SU-DHL-6 (cell line): ENCODE results near the gene PPP1R3E.

Experiments
- H2AFZ ChIP-seq: fragments of 200-600 bp; sonication (generic); 2 replicates; pipeline ENCODE4 v1.6.1; 2014; ENCODE audit warnings: low read depth, mild to moderate bottlenecking, moderate library complexity, mixed read lengths, antibody characterized with exemption, low read length; ENCODE audit not compliant: severe bottlenecking
- H3F3A ChIP-seq: fragments of 200-600 bp; shearing (Covaris generic); 2 replicates; pipeline ENCODE4 v1.6.0; 2016; ENCODE audit warnings: antibody characterized with exemption, mild to moderate bottlenecking; ENCODE audit not compliant: insufficient read depth
- H3K27ac ChIP-seq: fragments of 200-600 bp; sonication (generic); 2 replicates; pipeline ENCODE4 v1.5.1; 2016; ENCODE audit warnings: low read depth, mild to moderate bottlenecking, low read length, moderate library complexity, mixed read lengths
- H3K27me3 ChIP-seq: fragments of 200-600 bp; sonication (generic), shearing (Covaris generic); 2 replicates; pipeline ENCODE4 v1.6.0; 2014; ENCODE audit warnings: mild to moderate bottlenecking, low read length
- H3K36me3 ChIP-seq: fragments of 200-600 bp; sonication (generic); 2 replicates; pipeline ENCODE4 v1.6.1; 2014; ENCODE audit warnings: mild to moderate bottlenecking, low read length, mixed read lengths
- H3K4me2 ChIP-seq: fragments of 300-600, 200-600 bp; shearing (Covaris generic), sonication (generic); 2 replicates; pipeline ENCODE4 v1.6.0; 2014; ENCODE audit warnings: low read length, low read depth, mild to moderate bottlenecking; ENCODE audit not compliant: poor library complexity, severe bottlenecking
- H3K4me3 ChIP-seq: fragments of 200-600 bp; sonication (generic); 2 replicates; pipeline ENCODE4 v1.5.1; 2014; ENCODE audit warnings: antibody characterized with exemption, low read length, mild to moderate bottlenecking, mixed read lengths; ENCODE audit not compliant: insufficient read depth, poor library complexity, severe bottlenecking
- H3K79me2 ChIP-seq: fragments of 200-600 bp; sonication (generic); 2 replicates; pipeline ENCODE4 v1.6.1; 2014; ENCODE audit warnings: mild to moderate bottlenecking, low read length, moderate library complexity; ENCODE audit not compliant: insufficient read depth
- H3K9ac ChIP-seq: fragments of 200-600 bp; sonication (generic); 2 replicates; pipeline ENCODE4 v1.7.0; 2014; ENCODE audit warnings: mild to moderate bottlenecking, low read length
- H3K9me2 ChIP-seq: fragments of 200-600 bp; sonication (generic); replicated peaks from 2 replicates; pipeline ENCODE4 v1.6.1; 2014; ENCODE audit warnings: low read length; ENCODE audit not compliant: insufficient read depth
- H3K9me3 ChIP-seq: fragments of 200-600 bp; sonication (generic); 2 replicates; pipeline ENCODE4 v1.6.1; 2014; ENCODE audit warnings: low read length, mixed read lengths; ENCODE audit not compliant: insufficient read depth
- H4K20me1 ChIP-seq: fragments of 200-600 bp; sonication (generic); 2 replicates; pipeline ENCODE4 v1.6.1; 2014; ENCODE audit warnings: low read depth, mild to moderate bottlenecking, antibody characterized with exemption, low read length, moderate library complexity, mixed read lengths
- CTCF ChIP-seq: fragments of 200-600 bp; sonication (generic); IDR thresholded peaks from one replicate; pipeline ENCODE4 v1.5.1; 2017; ENCODE audit warnings: antibody characterized with exemption, mild to moderate bottlenecking, low read length, moderate library complexity; ENCODE audit not compliant: insufficient read depth, poor library complexity, severe bottlenecking
- EZH2phosphoT487 ChIP-seq: fragments of 200-600 bp; sonication (generic), shearing (Covaris generic); conservative IDR thresholded peaks from 2 replicates; pipeline ENCODE4 v1.6.1; 2018; ENCODE audit warnings: mild to moderate bottlenecking, antibody characterized with exemption, low read length, moderate library complexity, mixed read lengths

Gene PPP1R3E

GRCh38 chr14:23300687-23301223, 1.9 kb downstream of the PPP1R3E start:
- H3K9me3 ChIP-seq = no peaks in the 10 kb centered on the region
- TF ChIP-seq CTCF (no peak), EZH2phosphoT487 (no peak)
- H3K27ac ChIP-seq = peak overlapping the region; percentile 41
- H3K36me3 ChIP-seq = peaks cover 5% of the 10 kb centered on the region; the same call in 1 of the 2 replicates
- H4K20me1 ChIP-seq = no peaks in the 10 kb centered on the region
- H2AFZ ChIP-seq = no peak overlapping the region
- H3K9ac ChIP-seq = peak overlapping the region; percentile 73
- H3K4me2 ChIP-seq = peak overlapping the region; percentile 66
- H3F3A ChIP-seq = peaks cover 12% of the 10 kb centered on the region
- H3K27me3 ChIP-seq = no peaks in the 10 kb centered on the region
- peak overlapping the region; percentile 76 for H3K4me3 ChIP-seq
- H3K79me2 ChIP-seq = peaks cover 5% of the 10 kb centered on the region; the same call in 1 of the 2 replicates
- H3K9me2 ChIP-seq = no peaks in the 10 kb centered on the region

GRCh38 chr14:23299986-23300686, 2.5 kb downstream of the PPP1R3E start:
- peak overlapping the region; percentile 76 for H3K4me3 ChIP-seq
- H3K79me2 ChIP-seq = peaks cover 5% of the 10 kb centered on the region; the same call in 1 of the 2 replicates
- H3K9me2 ChIP-seq = no peaks in the 10 kb centered on the region
- H3K36me3 ChIP-seq = peaks cover 5% of the 10 kb centered on the region; the same call in 1 of the 2 replicates
- H4K20me1 ChIP-seq = no peaks in the 10 kb centered on the region
- H3K9me3 ChIP-seq = no peaks in the 10 kb centered on the region
- TF ChIP-seq CTCF (peak; percentile 3), EZH2phosphoT487 (no peak)
- peak overlapping the region; percentile 73 for H3K9ac ChIP-seq
- H3K27me3 ChIP-seq = no peaks in the 10 kb centered on the region
- peaks cover 19% of the 10 kb centered on the region for H3F3A ChIP-seq
- H3K4me2 ChIP-seq = peak overlapping the region; percentile 66
- H3K27ac ChIP-seq = peak overlapping the region; percentile 41
- no peak overlapping the region for H2AFZ ChIP-seq

- peak overlapping the region; percentile 66 for H3K4me2 ChIP-seq
- H2AFZ ChIP-seq = no peak overlapping the region
- peak overlapping the region; percentile 73; the same call in 1 of the 2 replicates for H3K9ac ChIP-seq
- H3K4me3 ChIP-seq = no peak overlapping the region
- H4K20me1 ChIP-seq = no peaks in the 10 kb centered on the region
- no peaks in the 10 kb centered on the region for H3K27me3 ChIP-seq
- no peaks in the 10 kb centered on the region for H3K9me3 ChIP-seq
- no peak overlapping the region for H3K27ac ChIP-seq
- no peaks in the 10 kb centered on the region for H3K9me2 ChIP-seq
- H3K36me3 ChIP-seq = peaks cover 5% of the 10 kb centered on the region; the same call in 1 of the 2 replicates
- TF ChIP-seq EZH2phosphoT487 (no peak), CTCF (peak; percentile 13)
- H3F3A ChIP-seq = peaks cover 19% of the 10 kb centered on the region
- peaks cover 5% of the 10 kb centered on the region; the same call in 1 of the 2 replicates for H3K79me2 ChIP-seq
These were observed 3.3 kb downstream of the PPP1R3E start for GRCh38 chr14:23299211-23299957.
